Activated CD4-positive, alpha-beta T cell treated with anti-CD3 and anti-CD28 coated beads for 36 hours (primary cell): ENCODE measurements around the gene PIP4K2C. TPM values are rescaled to one million over a fixed set of nuclear protein-coding genes. Genes with fewer than 3 reads are reported as not detected.

ENCODE experiments used
- ATAC-seq: fragments of 200-7000 bp; cut with Tn5 transposase; one replicate; pipeline ENCODE4 v1.10.0; 2021; ENCODE audit warnings: mild to moderate bottlenecking, moderate library complexity
- CTCF ChIA-PET: fragments of 350-600 bp; sonication (Branson Sonifier 250); formaldehyde crosslinking; loops from one replicate; lab custom pipeline; 2021; ENCODE audit warnings: antibody characterized with exemption; lab: Charles Lee
- POLR2A ChIA-PET: fragments of 350-600 bp; sonication (Branson Sonifier 250); formaldehyde crosslinking; loops from one replicate; lab custom pipeline; 2021; ENCODE audit warnings: antibody characterized with exemption, inconsistent platforms; lab: Charles Lee
- DNase-seq: peaks from one replicate; pipeline ENCODE4 v3.0.0-alpha.2; 2020
- H3K27ac Mint-ChIP-seq: one replicate; pipeline ENCODE4 v1.8.0; 2021; ENCODE audit warnings: mixed read lengths
- H3K27me3 Mint-ChIP-seq: one replicate; pipeline ENCODE4 v1.8.0; 2021; ENCODE audit warnings: mixed read lengths
- H3K36me3 Mint-ChIP-seq: one replicate; pipeline ENCODE4 v1.8.0; 2021; ENCODE audit warnings: low read depth, mixed read lengths
- H3K4me1 Mint-ChIP-seq: one replicate; pipeline ENCODE4 v1.8.0; 2021; ENCODE audit warnings: mixed read lengths
- H3K4me3 Mint-ChIP-seq: one replicate; pipeline ENCODE4 v1.8.0; 2021; ENCODE audit warnings: mild to moderate bottlenecking, moderate library complexity, mixed read lengths
- H3K9me3 Mint-ChIP-seq: one replicate; pipeline ENCODE4 v1.8.0; 2021; ENCODE audit warnings: low read depth, mixed read lengths
- intact Hi-C, 2 experiments: fragments of 100-400 bp; cut with DNase I in 1 of 2; cut with micrococcal nuclease in 1 of 2; formaldehyde crosslinking; loops; one replicate each; pipeline versions ENCODE4 v1.14.2 to v1.15.1; 2022 to 2024; cut with DNase I, micrococcal nuclease
- total RNA-seq, 2 experiments: library from RNA; stranded (reverse); gene quantifications; one replicate each; pipeline ENCODE4 v1.2.3, GENCODE V29; 2021

Gene PIP4K2C
- total RNA-seq, 2 experiments from 2014 or later, result 12.1 to 14.9 TPM

DNA sequence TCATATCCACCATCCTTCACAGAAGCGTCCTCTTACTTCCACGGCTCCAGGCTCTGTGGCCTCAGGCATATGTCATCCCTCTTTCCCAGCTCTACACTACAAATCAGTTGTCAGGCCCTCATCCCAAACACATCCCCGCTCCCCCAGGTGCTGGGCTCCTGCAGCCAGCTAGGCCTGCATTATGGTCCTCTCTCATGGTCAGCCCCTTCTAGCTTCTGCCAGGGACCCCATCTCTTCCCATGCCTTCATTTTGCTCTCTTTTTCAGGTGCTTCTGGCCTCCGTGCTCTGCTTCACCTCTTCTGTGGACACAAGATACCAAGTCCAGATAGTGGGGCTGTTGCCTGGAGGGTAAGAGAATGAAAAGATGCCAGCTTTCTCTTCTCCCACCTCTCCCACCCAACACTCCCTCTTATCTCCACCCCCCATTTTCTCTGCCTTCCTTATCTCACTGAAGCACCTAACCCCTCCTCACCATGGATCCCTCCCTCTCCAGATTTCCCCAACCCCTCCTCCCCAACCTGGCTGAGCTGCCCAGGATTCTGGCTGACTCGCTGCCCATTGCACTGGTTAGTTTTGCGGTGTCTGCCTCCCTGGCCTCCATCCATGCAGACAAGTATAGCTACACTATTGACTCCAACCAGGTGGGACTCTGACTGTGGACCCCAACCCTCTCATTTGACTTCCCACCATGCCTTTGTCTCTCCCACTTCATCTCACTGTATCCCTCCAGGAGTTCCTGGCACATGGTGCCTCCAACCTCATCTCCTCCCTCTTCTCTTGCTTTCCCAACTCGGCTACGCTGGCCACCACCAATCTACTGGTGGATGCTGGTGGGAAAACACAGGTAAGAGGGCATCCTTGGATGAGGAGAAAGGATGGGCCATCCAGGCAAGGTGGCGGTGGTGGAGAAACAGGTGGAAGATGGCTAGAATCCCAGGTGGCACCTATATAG is 31.6 kb downstream of the PIP4K2C start:
- DNase-seq, result no peak
- ChIA-PET CTCF (interaction anchor here (0.5 to 6.3 kb wide), 7 partner anchors 8 to 304 kb away, joined by 3 to 76 read pairs (median 3); no protein-coding TSS in a partner anchor), POLR2A (no interaction called here)
- peaks cover 35% of the 10 kb centered on the region for H3K4me1 Mint-ChIP-seq
- H3K36me3 Mint-ChIP-seq, result no peaks in the 10 kb centered on the region
- ATAC-seq, result no peak
- H3K27ac Mint-ChIP-seq, result no peak overlapping the region
- no peak overlapping the region for H3K4me3 Mint-ChIP-seq
- intact Hi-C loops, result loop anchor here in 1 of 2 experiments (5.0 kb wide), 1 partner anchor 165 kb away; the partner anchor contains the start of genes GLI1 and INHBE
- H3K9me3 Mint-ChIP-seq, result no peaks in the 10 kb centered on the region
- peaks cover 86% of the 10 kb centered on the region for H3K27me3 Mint-ChIP-seq

DNA sequence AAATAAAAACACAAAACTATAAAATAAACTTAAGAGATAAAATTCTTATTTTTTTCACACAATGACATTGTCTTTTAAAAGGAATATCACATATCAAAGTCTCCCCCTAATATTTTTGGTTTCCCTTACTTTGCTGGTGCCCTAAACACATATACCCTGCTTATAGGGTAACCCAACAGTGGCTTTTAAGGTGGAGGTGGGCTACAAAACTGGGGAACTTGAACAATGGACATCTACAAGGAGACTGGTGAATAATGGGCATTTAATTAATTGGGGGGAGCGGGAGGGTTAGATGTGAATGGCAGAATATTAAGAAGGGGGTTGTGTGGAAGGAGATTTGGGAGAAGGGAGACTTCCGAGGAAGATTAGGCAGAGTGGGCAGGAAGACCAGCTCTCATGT is 32.4 kb downstream of the PIP4K2C start:
- no peaks in the 10 kb centered on the region for H3K36me3 Mint-ChIP-seq
- DNase-seq (no peak), ATAC-seq (no peak)
- peaks cover 86% of the 10 kb centered on the region for H3K27me3 Mint-ChIP-seq
- H3K9me3 Mint-ChIP-seq, result no peaks in the 10 kb centered on the region
- ChIA-PET POLR2A (interaction anchor here (0.7 kb wide), 2 partner anchors 20 to 23 kb away, joined by 3 read pairs; no protein-coding TSS in a partner anchor), CTCF (interaction anchor here (0.8 to 6.3 kb wide), 3 partner anchors 15 to 164 kb away, joined by 4 to 76 read pairs (median 4); partner anchors contain the start of gene GLI1)
- intact Hi-C loops, result loop anchor here in 1 of 2 experiments (5.0 kb wide), 1 partner anchor 166 kb away; the partner anchor contains the start of genes GLI1 and INHBE
- H3K4me1 Mint-ChIP-seq, result peaks cover 40% of the 10 kb centered on the region
- H3K4me3 Mint-ChIP-seq, result no peak overlapping the region
- no peak overlapping the region for H3K27ac Mint-ChIP-seq

DNA sequence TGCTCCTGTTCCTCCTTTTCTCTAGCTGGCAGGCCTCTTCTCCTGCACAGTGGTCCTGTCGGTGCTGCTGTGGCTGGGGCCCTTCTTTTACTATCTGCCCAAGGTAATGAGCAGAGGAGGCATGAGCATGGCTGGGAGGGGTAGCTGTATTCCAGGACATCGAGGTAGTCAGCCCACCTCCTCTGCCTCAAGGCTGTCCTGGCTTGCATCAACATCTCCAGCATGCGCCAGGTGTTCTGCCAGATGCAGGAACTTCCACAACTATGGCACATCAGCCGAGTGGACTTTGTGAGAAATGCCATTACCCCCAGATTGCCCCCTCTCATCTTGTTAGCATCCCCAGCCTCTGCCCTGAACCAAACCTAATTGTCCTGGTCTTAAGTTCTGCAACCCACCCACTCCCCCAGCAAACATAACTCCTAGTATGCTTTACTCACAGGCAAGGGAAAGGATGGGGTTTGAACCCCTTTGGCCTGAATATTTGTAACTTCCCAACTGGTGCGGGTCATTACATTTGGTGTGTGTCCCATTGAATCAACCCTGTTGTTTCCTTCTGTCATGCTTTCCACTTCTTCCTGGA is 32.9 kb downstream of the PIP4K2C start:
- ChIA-PET POLR2A (interaction anchor here (0.7 kb wide), 2 partner anchors 21 to 22 kb away, joined by 3 read pairs; no protein-coding TSS in a partner anchor), CTCF (interaction anchor here (0.8 to 6.3 kb wide), 3 partner anchors 30 to 165 kb away, joined by 3 to 76 read pairs (median 4); partner anchors contain the start of gene GLI1)
- peaks cover 88% of the 10 kb centered on the region for H3K27me3 Mint-ChIP-seq
- ATAC-seq, result no peak
- peaks cover 40% of the 10 kb centered on the region for H3K4me1 Mint-ChIP-seq
- no peaks in the 10 kb centered on the region for H3K9me3 Mint-ChIP-seq
- DNase-seq, result no peak
- H3K4me3 Mint-ChIP-seq, result no peak overlapping the region
- intact Hi-C loops, result loop anchor here in 1 of 2 experiments (5.0 kb wide), 1 partner anchor 167 kb away; the partner anchor contains the start of genes GLI1 and INHBE
- H3K27ac Mint-ChIP-seq, result no peak overlapping the region
- no peaks in the 10 kb centered on the region for H3K36me3 Mint-ChIP-seq

DNA sequence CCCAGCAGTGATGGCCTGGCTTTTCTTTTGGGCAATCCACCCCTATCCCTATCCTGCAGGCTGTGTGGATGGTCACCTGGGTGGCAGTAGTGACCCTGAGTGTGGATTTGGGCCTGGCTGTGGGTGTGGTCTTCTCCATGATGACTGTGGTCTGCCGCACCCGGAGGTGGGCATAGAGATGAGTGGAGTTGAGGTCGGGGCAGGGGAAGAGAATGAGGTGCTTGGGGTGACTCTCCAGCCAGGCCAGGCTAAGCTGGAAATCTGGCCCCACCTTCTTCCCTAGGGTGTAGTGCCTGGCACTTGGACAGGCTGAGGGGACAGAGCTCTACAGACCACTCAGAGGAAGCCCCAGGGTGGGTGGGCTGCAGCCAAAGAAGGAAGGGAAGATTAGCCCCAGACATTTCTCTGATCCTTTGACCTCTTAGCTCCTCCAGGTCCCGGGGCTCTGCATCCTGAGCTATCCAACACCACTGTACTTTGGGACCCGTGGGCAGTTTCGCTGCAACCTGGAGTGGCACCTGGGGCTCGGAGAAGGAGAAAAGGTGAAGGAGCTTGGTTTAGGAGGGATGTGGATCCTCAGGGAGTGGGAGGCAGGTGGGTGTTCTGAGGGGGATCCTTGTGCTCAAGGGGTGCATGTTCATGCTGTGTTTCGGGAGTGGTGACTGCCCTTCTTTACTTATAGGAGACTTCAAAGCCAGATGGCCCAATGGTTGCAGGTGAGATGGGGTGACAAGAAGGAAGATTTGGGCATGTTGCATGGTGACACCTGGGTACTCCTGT is 33.6 kb downstream of the PIP4K2C start:
- ATAC-seq (no peak), DNase-seq (no peak)
- Mint-ChIP-seq H3K27ac (no peak overlapping the region), H3K4me3 (no peak overlapping the region), H3K9me3 (no peaks in the 10 kb centered on the region), H3K36me3 (no peaks in the 10 kb centered on the region), H3K4me1 (peaks cover 37% of the 10 kb centered on the region), H3K27me3 (peaks cover 87% of the 10 kb centered on the region)
- intact Hi-C loops, result loop anchor here in 1 of 2 experiments (5.0 kb wide), 1 partner anchor 167 kb away; the partner anchor contains the start of genes GLI1 and INHBE
- ChIA-PET CTCF (interaction anchor here (1.0 to 6.3 kb wide), 5 partner anchors 8 to 41 kb away, joined by 3 to 76 read pairs (median 5); no protein-coding TSS in a partner anchor), POLR2A (interaction anchor here (0.9 kb wide), 1 partner anchor 1264 kb away, joined by 3 read pairs; the partner anchor contains the start of gene STAT2)

DNA sequence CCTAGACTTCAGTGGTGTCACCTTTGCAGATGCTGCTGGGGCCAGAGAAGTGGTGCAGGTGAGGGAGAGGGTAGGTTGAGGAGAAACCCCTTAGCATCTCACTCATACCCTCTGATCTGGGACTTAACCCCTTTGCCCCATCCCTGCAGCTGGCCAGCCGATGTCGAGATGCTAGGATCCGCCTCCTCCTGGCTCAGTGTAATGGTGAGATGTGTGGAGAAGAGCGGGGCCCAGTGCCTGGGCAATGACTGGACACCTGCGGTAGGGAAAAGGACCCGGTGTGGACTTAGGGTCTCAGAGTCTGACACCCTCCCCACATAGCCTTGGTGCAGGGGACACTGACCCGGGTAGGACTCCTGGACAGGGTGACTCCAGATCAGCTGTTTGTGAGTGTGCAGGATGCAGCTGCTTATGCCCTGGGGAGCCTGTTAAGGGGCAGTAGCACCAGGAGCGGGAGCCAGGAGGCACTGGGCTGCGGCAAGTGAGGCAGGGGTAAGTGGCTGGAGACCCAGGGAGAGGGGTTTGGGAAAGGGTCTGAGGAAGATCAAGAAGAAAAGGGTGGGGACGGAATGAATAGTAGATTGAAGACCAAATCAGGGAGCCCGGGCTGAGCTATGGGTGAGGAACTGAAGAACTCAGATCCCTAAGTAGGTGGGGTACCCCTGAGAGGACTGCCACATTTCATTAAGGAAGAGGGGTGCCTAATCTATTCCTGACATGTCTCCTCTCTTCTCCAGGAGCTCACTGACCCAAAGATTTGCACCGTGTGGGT is 34.5 kb downstream of the PIP4K2C start:
- intact Hi-C loops, result no loop called here
- Mint-ChIP-seq H3K27me3 (peaks cover 88% of the 10 kb centered on the region), H3K4me1 (peaks cover 30% of the 10 kb centered on the region), H3K27ac (no peak overlapping the region), H3K36me3 (no peaks in the 10 kb centered on the region), H3K4me3 (no peak overlapping the region), H3K9me3 (no peaks in the 10 kb centered on the region)
- ATAC-seq, result no peak
- DNase-seq, result no peak
- POLR2A ChIA-PET, result interaction anchor here (0.9 kb wide), 1 partner anchor 1265 kb away, joined by 3 read pairs; the partner anchor contains the start of gene STAT2
- CTCF ChIA-PET, result interaction anchor here (0.7 to 6.3 kb wide), 7 partner anchors 8 to 175 kb away, joined by 3 to 76 read pairs (median 3); no protein-coding TSS in a partner anchor

DNA sequence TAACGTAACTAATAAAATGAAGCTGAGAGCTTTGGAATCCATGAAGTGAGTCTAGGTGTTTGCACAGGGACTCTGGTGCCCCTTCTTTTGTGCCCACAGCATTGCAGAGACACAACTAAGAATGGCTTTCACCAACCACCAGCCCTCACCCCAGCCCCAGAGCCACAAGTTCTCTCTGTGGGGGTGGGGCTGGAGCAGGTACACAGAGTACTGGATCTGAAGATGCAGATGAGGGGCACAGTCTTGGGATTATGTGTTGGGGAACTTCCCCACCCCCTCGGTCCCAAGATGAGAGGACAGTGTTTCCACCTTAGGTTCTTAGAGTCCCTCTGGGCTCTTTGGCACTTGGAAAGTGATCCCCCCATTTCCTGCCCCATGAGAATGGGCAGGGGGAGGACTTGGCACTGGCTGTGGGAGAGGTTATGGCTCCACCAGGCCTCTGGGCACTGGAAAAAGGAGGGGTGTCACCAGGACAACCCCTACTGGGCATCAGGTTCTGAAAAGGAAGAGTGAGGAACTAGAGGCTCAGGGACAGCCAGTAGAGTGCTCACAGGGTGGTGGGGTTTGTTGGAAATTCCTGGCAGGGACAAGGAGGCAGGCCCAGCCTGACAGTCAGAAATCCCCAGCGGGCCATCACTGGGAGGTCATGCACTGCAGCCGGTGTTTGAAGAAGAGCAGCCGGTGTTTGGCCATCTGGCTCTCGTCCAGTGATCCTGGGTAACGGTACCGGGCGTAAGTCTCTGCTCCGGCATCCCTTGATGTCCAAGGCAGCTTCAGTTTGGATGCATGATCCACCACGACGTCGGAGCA is 35.3 kb downstream of the PIP4K2C start:
- Mint-ChIP-seq H3K36me3 (no peaks in the 10 kb centered on the region), H3K27ac (no peak overlapping the region), H3K4me3 (no peak overlapping the region), H3K4me1 (peaks cover 22% of the 10 kb centered on the region), H3K27me3 (peaks cover 88% of the 10 kb centered on the region), H3K9me3 (no peaks in the 10 kb centered on the region)
- ChIA-PET CTCF (interaction anchor here (0.7 to 1.5 kb wide), 4 partner anchors 9 to 176 kb away, joined by 3 to 5 read pairs (median 3); partner anchors contain the start of gene ARHGEF25), POLR2A (no interaction called here)
- no peak for DNase-seq
- intact Hi-C loops, result no loop called here
- no peak for ATAC-seq

DNA sequence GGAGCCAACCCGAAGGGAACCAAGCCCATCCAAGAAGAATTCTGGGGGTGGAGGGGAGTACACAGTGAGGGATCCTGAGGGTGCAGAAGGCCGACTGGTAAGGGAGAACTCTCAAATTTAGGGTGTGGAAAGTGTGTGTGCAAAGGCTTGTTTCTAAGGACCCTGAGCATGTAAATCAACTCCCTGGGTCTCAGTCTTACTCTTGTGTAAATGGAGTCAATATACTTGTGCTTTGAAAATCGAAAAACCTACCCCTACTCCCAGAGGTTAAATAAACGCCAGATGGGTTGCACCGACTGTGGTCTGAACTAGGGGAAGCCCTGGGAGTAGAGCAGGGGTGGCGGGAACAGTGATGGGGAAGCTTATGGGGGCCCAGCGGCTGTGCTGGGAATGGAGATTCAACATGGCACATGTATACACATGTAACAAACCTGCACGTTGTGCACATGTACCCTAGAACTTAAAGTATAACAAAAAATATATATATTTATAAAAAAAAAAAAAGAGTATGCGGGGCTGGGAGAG is 36.0 kb downstream of the PIP4K2C start:
- CTCF ChIA-PET, result interaction anchor here (0.7 to 1.7 kb wide), 9 partner anchors 13 to 328 kb away, joined by 3 to 10 read pairs (median 4); partner anchors contain the start of genes ARHGEF25 and GLI1
- intact Hi-C loops, result no loop called here
- Mint-ChIP-seq H3K27ac (no peak overlapping the region), H3K4me3 (no peak overlapping the region), H3K4me1 (peaks cover 17% of the 10 kb centered on the region), H3K36me3 (no peaks in the 10 kb centered on the region), H3K9me3 (no peaks in the 10 kb centered on the region), H3K27me3 (peaks cover 88% of the 10 kb centered on the region)
- DNase-seq (no peak), ATAC-seq (no peak)
- POLR2A ChIA-PET, result no interaction called here

DNA sequence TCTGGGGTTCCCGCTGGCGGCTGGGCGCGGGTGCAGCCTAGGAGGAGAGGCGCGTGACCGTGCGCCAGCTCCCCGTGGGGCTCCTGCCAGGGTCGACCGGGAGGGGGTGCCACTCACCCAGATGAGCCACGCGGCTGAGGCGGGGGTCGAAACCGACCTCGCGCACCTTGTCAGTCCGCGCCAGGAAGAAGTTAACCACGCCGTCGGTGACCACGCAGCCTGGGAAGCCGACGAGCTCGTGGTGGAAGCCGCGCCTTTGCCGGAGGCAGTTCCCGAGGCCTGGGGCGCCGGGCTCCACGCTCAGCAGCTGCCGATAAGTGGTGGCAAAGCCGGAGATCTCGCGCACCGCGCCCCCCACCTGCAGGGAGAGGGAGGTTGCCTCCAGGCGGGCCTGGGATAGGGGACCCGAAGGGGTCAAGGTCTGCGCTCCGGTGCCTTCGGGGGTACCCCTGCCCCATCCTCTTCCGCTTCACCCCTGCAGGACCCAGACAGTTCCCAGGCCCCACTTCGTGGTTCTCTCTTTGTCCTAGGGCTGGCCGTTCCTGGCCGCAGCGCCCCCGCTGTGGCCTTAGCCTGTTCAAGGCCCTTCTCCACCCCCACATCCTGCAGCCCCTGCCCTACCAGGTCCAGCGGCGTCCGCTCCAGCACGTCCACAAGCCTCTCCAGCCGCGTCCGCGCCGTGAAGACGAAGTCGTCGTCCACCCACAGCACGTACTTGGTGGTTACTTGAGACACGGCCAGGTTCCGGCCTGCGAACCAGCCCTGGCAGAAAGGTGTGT is 36.7 kb downstream of the PIP4K2C start:
- Mint-ChIP-seq H3K4me3 (no peak overlapping the region), H3K36me3 (no peaks in the 10 kb centered on the region), H3K27ac (no peak overlapping the region), H3K9me3 (no peaks in the 10 kb centered on the region), H3K27me3 (peaks cover 81% of the 10 kb centered on the region), H3K4me1 (peaks cover 14% of the 10 kb centered on the region)
- ChIA-PET CTCF (interaction anchor here (0.6 to 1.7 kb wide), 14 partner anchors 10 to 328 kb away, joined by 3 to 10 read pairs (median 4); partner anchors contain the start of genes ARHGEF25 and GLI1), POLR2A (no interaction called here)
- ATAC-seq (peak; percentile 79), DNase-seq (peak; percentile 67)
- intact Hi-C loops, result no loop called here
